GM19395 (cell line): ENCODE results near the gene HAPLN3.

ENCODE experiments used
- ATAC-seq: cut with Tn5 transposase; IDR thresholded peaks from one replicate; pipeline ENCODE4 v1.9.1; 2021; ENCODE audit warnings: mild to moderate bottlenecking, moderate library complexity; ENCODE audit not compliant: unreplicated experiment

HAPLN3 gene

DNA sequence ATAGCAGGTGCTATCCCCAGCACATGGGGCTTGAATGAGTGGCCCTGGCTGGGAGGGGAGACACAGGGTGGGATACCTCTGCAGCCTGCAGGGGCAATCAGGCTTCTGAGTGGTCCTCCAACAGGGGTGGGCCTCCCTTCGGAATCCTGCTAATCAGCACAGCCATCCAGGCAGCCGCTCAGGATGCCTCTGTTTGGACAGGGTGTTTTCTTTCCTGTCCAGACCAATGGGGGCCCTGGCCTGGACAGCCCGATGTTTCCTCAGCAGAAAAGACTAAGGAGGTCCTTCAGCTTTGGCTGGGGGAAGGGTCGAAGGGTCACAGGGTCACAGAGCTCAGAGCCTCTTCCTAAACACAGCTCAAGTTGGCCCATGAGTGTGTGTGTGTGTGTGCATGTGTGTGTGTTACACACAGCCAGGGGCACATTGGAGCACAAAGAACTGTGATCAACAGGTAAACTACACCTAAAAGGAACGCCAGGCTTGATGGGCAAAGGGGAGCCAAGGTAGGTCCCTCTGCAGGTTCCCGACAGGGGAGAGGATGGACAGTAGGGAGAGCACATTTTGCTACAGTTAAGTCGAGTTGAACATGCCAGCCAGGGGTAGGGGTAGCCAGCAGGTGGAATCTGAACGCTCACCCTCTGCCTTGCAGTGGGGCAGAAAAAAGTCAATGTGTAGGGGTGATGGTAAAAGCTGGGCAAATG, 1.1 kb upstream of the HAPLN3 start:
- ATAC-seq: no peak

DNA sequence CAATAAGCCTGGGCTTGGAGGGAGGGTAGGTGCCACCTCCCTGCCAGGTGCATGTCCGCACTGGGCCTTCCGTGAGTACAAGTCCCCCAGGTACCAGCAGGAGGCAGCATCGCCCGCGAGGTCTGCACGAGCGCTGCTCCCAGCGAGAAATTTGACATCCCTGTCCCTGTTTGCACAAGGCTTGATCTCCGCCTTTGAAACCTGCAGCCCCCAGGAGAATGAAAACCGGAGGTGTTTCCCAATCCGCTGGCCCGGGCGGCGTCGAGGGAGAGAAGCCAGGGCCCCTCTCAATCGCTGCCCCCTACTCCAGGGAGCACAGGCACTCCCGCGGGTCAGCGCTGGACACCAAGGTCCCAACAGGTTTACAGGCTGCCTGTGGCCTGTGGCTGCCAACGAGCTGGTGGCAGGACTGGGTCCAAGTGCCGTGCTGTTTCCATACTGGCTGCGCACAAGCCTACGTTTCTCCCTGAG, 961 bp downstream of the HAPLN3 start:
- peak; percentile 70 for ATAC-seq

- no peak for ATAC-seq
Observed at GRCh38 chr15:88891540-88892254, 3.6 kb downstream of the HAPLN3 start.

DNA sequence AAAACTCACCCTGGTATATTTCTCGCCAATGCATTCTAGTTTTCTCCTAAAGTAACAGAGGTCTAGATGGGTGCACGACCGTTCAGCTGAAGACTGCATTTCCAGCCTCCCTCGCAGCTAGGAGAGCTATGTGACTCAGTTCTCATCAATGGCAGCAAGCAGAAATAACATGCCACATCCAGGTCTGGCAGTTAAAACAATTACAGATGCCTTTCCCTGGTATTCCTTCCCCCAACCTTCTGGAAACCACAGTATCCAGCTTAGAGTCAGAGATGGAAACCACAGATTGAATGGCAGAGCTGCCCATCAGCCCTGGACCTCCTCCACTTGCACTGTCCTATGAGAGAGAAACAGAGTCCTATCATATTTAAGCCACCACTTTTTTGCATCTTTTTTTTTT, 4.8 kb downstream of the HAPLN3 start:
- ATAC-seq: no peak

DNA sequence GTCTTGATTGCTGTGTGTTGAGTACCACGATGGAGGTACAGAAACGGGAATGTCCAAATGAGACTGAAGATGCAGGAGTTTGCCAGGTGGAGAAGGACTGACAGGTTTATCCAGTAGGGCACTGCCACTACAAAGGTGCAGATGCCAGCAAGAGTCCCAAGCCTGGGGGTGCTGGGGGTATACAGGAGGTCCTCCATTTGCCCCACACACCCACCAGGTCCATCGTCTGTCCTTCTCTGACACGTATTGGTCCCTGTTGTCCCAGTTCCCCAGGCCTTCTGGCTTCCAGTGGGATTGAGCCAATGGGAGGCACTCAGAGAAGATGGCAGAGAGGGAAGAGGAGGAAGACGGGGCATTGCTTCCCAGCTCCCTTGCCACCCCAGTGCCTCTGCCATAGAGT, 6.6 kb downstream of the HAPLN3 start:
- no peak for ATAC-seq

GRCh38 chr15:88887068-88887580, 8.2 kb downstream of the HAPLN3 start:
- no peak for ATAC-seq

GRCh38 chr15:88882785-88883184, 12.6 kb downstream of the HAPLN3 start:
- ATAC-seq: no peak

DNA sequence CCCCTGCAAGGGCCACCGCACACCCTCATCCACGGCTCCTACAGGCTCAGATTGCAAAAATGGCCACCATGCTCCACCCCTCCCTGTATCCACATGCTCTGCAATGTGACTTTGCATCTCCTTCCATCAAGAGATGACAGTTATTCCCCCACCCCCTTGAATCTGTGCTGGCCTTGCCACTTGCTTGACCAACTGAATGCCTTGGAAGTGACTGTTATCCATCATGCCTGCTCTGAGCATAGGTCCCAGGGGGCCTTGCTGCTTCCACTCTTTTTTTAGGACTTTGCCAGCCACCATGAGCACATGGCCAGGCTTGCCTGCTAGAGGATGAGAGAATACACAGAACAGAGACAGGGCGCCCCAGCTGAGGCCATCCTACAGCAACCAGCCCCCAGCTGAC, 13.6 kb downstream of the HAPLN3 start:
- no peak for ATAC-seq

- no peak for ATAC-seq
Observed at GRCh38 chr15:88880944-88881740, 14.2 kb downstream of the HAPLN3 start.

DNA sequence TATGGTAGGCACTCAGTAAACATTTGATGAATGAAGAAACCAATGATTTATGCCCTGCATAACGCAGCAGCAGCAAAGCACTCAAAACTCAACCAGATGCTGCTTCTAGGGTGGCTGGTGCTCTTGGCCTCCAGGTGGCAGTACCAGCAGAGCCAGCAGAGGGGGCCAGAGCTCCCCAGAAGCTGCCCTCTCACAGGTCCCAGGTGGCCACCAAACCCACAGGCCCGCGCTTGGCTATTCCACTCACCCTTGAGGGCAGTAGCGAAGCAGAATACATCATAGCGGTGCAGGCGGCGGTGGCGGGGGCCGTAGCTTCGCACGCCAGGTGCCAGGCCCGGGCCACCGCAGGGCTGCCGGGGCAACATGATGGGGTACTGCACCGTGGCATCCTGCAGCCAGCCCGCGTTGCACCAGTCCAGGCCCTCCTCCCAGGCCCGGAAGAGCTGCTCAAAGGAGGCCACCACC, 16.6 kb downstream of the HAPLN3 start:
- no peak for ATAC-seq

DNA sequence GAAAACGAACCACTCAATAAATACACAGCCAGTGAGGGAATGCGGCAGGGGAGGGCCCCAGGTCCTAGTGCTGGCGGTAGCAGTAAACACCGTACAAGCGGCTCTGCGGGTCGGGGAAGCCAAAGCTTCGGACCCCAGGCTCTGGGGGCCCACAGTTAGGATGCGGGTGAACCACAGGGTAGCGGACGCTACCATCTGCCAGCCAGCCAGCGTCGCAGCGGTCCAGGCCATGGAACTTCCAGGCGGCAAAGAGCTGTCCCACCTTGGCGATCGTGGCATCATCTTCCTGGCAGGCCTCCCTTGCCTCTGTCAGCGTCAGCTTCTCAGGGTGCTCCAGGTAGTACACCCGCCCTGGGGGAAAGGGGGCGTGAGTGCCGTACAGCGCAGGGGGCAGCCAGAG, 17.4 kb downstream of the HAPLN3 start:
- no peak for ATAC-seq

GRCh38 chr15:88877415-88877814, 17.9 kb downstream of the HAPLN3 start:
- no peak for ATAC-seq

DNA sequence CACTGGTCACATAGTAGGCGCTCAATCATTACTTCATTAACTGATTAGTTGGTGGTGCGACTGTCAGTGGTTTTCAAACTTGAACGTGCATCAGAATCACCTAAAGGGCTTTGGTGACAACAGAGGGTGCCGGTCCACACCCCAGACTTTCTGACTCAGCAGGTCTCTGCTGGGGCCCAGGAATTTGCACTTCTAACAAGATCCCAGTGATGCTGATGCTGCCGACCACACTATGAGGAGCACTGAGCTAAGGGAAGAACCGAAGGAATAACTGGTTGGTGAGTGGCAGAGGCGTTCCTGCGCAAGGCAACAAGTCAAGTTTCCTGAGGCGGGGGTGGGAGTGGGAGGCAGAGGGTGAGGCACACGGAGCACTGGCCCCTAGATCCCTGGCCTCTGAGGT, 18.8 kb downstream of the HAPLN3 start:
- ATAC-seq: no peak

DNA sequence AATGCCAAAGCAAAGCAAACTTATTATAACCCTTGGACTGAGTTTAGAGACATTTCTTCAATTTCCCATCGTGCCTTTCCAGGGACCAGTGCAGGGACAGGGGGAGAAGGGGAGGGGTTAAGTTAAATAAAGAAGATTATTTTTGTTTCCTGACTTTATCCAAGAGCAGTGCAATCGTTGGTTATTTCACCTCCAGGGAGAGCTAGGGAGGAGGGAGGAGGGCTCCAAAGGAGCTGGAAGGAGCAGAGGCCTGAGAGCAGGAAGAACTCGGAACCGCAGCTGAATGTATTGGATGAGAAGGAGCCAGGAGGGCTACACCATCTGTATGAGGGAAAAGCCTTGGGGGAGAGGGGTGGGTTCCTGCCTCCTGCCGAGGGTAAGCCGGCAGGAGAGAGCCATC, 20.7 kb downstream of the HAPLN3 start:
- ATAC-seq: no peak

- ATAC-seq: no peak
Observed at GRCh38 chr15:88874275-88874674, 21.1 kb downstream of the HAPLN3 start.

DNA sequence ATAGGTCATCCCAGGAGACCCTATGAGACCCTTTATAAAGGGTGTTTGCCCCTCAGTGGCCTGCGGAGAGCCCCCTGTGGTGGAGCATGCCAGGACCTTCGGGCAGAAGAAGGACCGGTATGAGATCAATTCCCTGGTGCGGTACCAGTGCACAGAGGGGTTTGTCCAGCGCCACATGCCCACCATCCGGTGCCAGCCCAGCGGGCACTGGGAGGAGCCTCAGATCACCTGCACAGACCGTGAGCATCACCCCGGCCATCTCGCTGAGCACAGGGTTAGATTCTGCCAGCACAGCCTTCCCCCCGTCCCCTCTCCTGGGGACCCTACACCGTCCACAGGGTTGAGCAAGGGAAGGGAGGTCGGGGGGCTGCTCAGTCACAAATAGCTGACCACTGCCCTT, 21.6 kb downstream of the HAPLN3 start:
- no peak for ATAC-seq

GRCh38 chr15:88872706-88873105, 22.6 kb downstream of the HAPLN3 start:
- ATAC-seq: no peak

- no peak for ATAC-seq
Observed at GRCh38 chr15:88872106-88872505, 23.2 kb downstream of the HAPLN3 start.

- ATAC-seq: no peak
Observed at GRCh38 chr15:88871313-88871712, 24.0 kb downstream of the HAPLN3 start.

GRCh38 chr15:88866295-88866881, 29.0 kb downstream of the HAPLN3 start:
- no peak for ATAC-seq

GRCh38 chr15:88865498-88866099, 29.7 kb downstream of the HAPLN3 start:
- no peak for ATAC-seq
